Prostate gland (tissue), 2 donors: ENCODE measurements around the gene FRMD4A.

Experiments used
- POLR2AphosphoS5 ChIP-seq: sonication (generic); formaldehyde crosslinking; IDR thresholded peaks from one replicate; pipeline ENCODE4 v1.6.1; 2017; ENCODE audit warnings: antibody characterized with exemption
- TF ChIP-seq, protein P1 (sequence below), 4 experiments: fragments of 200-600 bp in 2 of 4; fragments of 450-650 bp in 2 of 4; sonication (generic) in 2 of 4; IDR thresholded peaks; 1 replicate in 3 of 4; 2 replicates in 1 of 4; pipeline ENCODE4 v1.5.1; 2016 to 2019; ENCODE audit warnings: antibody characterized with exemption in 4 of 4, mild to moderate bottlenecking in 2 of 4, moderate library complexity in 2 of 4

DNA sequence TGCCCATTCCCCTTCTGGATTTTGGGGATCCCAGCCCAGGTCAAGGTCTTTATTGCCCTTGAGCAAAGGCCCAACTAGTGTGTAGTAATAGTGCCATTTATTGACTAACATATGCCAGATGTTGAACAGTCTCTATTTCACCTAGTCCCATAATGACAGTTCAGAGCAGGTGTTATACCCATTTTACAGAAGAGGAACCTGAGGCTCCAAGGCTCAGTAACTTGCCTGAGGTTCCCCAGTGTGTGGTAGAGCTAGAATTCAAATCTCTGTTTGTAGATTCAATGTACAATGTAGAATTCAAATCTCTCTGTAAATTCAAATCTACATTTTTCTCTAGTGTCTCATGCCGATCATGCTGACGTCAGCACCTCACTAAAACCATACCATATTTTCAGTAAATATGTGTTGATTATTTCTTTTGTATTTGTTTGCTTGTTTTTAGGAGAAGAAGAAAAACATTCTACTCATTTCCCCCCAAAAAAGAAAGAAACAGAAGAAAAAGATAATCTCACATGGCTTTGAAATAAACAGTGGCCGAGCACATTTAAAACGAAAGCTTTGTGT lies 414.3 kb downstream of the FRMD4A start:
- TF ChIP-seq POLR2AphosphoS5, result no peak
- TF ChIP-seq, protein P1, sequence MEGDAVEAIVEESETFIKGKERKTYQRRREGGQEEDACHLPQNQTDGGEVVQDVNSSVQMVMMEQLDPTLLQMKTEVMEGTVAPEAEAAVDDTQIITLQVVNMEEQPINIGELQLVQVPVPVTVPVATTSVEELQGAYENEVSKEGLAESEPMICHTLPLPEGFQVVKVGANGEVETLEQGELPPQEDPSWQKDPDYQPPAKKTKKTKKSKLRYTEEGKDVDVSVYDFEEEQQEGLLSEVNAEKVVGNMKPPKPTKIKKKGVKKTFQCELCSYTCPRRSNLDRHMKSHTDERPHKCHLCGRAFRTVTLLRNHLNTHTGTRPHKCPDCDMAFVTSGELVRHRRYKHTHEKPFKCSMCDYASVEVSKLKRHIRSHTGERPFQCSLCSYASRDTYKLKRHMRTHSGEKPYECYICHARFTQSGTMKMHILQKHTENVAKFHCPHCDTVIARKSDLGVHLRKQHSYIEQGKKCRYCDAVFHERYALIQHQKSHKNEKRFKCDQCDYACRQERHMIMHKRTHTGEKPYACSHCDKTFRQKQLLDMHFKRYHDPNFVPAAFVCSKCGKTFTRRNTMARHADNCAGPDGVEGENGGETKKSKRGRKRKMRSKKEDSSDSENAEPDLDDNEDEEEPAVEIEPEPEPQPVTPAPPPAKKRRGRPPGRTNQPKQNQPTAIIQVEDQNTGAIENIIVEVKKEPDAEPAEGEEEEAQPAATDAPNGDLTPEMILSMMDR (IDR thresholded peaks at IDR 0.05), result no peak
